GM12864 (cell line): ENCODE measurements around the gene LGI4.

Experiments
- DNase-seq: peaks from one replicate; pipeline ENCODE4 v3.0.0-alpha.2; 2011; ENCODE audit warnings: low read depth
- H3K4me3 ChIP-seq: 2 replicates; pipeline ENCODE4 v1.5.1; 2011; ENCODE audit warnings: mild to moderate bottlenecking, low read depth, low read length, control low read depth
- TF ChIP-seq, protein P1 (sequence below): IDR thresholded peaks from 2 replicates; pipeline ENCODE4 v1.5.1; 2011; ENCODE audit warnings: low read depth, mild to moderate bottlenecking, moderate library complexity, low read length, control low read depth, inconsistent platforms; ENCODE audit errors: missing control alignments

LGI4 gene

DNA sequence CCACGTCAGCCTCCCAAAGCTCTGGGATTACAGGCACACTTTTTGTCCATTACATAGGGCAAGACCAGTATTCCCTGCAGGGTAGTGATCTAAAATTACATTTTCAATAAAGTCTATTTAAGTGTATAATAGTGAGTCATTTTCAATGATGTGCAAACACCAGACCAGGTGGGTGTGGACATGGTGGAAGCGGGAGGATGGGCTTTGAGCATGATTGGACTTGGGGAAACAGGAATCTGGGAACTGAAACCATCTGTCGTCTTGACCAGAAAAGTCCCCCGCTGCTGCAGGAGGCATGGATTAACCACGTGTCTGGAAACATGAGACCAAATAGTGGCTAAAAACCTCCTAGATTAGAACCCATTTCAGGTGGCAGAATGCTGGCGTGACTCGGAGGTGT, 14.4 kb downstream of the LGI4 start:
- no peak overlapping the region for H3K4me3 ChIP-seq
- TF ChIP-seq, protein P1, sequence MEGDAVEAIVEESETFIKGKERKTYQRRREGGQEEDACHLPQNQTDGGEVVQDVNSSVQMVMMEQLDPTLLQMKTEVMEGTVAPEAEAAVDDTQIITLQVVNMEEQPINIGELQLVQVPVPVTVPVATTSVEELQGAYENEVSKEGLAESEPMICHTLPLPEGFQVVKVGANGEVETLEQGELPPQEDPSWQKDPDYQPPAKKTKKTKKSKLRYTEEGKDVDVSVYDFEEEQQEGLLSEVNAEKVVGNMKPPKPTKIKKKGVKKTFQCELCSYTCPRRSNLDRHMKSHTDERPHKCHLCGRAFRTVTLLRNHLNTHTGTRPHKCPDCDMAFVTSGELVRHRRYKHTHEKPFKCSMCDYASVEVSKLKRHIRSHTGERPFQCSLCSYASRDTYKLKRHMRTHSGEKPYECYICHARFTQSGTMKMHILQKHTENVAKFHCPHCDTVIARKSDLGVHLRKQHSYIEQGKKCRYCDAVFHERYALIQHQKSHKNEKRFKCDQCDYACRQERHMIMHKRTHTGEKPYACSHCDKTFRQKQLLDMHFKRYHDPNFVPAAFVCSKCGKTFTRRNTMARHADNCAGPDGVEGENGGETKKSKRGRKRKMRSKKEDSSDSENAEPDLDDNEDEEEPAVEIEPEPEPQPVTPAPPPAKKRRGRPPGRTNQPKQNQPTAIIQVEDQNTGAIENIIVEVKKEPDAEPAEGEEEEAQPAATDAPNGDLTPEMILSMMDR = no peak
- DNase-seq = no peak

DNA sequence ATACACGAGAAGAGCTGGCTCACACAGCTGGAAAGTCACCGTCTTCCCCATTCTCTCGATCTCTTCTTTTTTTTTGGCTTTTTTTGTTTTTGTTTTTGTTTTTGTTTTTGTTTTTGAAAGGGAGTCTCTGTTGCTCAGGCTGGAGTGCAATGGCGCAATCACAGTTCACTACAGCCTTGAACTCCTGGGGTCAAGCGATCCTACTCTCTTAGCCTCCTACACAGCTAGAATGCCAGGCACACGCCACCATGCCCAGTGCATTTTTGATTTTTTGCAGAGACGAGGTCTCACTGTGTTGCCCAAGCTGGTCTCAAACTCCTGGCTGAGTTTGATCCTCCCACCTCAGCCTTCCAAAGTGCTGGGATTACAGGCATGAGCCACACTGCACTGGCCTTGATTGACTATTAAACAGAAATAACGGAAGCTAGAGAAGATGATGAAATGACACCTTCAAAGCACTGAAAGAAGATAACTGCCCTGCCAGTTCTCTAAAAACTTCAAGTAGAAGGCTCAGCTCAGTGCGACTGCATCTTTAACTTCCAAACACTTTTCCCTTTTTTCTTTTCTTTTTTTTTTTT, 15.2 kb downstream of the LGI4 start:
- H3K4me3 ChIP-seq = no peak overlapping the region
- no peak for DNase-seq
- TF ChIP-seq, protein P1 = no peak

DNA sequence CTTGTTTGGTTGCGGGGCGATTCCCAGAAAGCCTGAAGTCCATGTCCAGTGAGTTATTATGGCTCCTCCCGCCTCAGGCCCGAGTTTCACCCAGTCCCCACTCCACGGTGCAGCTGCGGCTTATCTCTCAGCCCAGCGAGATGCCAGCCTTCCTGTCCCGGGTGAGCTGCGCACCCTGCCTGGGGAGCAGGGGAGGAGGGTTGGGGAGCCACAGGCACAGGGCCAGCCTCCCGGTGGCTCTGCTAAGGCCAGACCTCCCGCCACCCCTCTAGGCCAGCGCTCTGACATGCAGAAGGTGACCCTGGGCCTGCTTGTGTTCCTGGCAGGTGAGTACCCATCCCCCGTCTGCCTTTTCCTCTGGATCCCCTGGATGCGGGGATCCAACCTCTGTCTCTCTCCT, 15.8 kb downstream of the LGI4 start:
- DNase-seq = no peak
- no peak overlapping the region for H3K4me3 ChIP-seq
- TF ChIP-seq, protein P1 = no peak

DNA sequence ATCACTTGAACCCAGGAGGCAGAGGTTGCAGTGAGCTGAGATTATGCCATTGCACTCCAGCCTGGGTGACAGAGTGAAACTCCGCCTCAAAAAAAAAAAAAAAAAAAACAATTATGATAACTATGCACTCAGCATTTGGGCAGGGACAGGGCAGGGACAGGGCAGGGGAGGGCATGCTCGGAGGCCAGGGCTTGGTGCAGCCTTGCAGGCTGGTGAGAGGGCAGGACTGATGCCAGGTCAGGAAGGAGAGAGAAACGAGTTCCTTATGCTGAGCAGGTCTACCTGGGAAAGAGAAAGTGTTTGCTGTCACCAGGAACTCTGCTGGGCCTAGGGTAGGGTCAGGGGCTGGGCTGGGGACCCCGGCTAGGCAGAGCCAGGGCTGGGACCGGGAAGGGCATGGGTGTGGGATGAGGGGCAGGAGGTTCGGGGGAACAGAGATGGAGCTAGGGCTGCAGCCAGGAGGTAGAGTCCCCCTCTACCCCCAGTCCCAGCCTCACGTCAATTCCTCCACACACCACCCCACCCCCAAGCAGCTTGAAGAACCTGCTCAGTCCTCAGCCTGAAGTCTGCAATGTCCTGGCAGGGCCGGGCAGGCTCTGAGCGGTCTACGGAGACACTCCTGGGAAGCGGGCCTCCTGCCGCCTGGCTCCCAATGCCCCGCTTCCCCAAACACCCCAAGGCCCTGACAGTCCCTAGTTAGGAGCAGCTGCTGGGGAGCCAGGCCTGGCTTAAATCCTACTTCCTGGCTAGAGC, 16.4 kb downstream of the LGI4 start:
- TF ChIP-seq, protein P1 = no peak
- H3K4me3 ChIP-seq = no peak overlapping the region
- DNase-seq = no peak

DNA sequence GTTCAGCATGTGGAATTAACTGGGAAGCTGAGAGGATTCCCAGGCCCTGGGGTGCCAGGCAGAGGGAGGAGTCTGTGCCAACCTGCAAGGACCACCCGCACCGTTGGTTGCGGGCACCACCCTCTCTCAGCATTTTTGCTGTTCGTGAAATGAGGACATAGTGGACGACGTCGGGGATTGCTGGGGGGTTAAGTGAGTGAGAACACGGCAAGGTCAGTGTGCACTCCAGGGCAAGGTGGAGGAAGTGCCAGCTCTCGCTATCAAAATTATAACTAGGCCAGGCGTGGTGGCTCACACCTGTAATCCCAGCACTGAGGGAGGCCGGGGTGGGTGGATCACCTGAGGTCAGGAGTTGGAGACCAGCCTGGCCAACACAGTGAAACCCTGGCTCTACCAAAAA, 17.1 kb downstream of the LGI4 start:
- no peak for DNase-seq
- H3K4me3 ChIP-seq = no peak overlapping the region
- TF ChIP-seq, protein P1 = no peak

DNA sequence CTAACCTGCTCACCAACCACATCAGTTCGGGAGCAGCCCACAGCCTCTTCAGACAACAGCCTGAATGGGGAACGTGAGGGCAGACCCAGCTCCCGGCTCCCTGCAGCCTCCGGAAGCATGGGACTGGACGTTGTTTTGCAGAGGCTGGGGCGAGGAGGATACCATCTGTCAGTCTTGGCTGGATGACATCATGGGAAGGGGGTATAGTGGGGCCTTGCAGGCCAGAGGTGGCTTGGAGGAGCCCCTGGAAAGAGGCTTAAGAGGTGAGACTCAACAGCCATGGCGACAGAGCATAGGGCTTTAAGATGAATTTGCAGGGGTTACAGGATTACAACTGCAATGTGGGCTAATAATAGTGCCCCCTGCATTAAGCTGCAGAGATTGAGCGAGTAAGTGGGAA, 17.7 kb downstream of the LGI4 start:
- no peak for DNase-seq
- H3K4me3 ChIP-seq = no peak overlapping the region
- TF ChIP-seq, protein P1 = no peak
